IgD-negative memory B cell (primary cell): ENCODE data around the gene KIF7. TPM values are rescaled to one million over a fixed set of nuclear protein-coding genes. Genes with fewer than 3 reads are reported as not detected.
"Not testable (repeated sequence)": the region's sequence is repeated elsewhere in the genome, so short reads cannot be mapped to it uniquely, and the experiment has no call there.

Experiments used
- H3K27ac Mint-ChIP-seq, 3 donors: one replicate each; pipeline ENCODE4 v1.8.0; 2020 to 2022; ENCODE audit warnings: mild to moderate bottlenecking in 3 of 3, mixed read lengths in 3 of 3, moderate library complexity in 1 of 3
- H3K27me3 Mint-ChIP-seq: one replicate; pipeline ENCODE4 v1.8.0; 2021; ENCODE audit warnings: mixed read lengths
- H3K36me3 Mint-ChIP-seq: one replicate; pipeline ENCODE4 v1.8.0; 2020; ENCODE audit warnings: mild to moderate bottlenecking, mixed read lengths
- H3K4me1 Mint-ChIP-seq, 3 donors: one replicate each; pipeline ENCODE4 v1.8.0; 2020 to 2022; ENCODE audit warnings: mixed read lengths in 3 of 3, mild to moderate bottlenecking in 1 of 3
- H3K4me3 Mint-ChIP-seq, 4 donors: one replicate each; pipeline ENCODE4 v1.8.0; 2020 to 2022; ENCODE audit warnings: mild to moderate bottlenecking in 4 of 4, mixed read lengths in 4 of 4, moderate library complexity in 3 of 4
- H3K9me3 Mint-ChIP-seq, 3 donors: one replicate each; pipeline ENCODE4 v1.8.0; 2020 to 2021; ENCODE audit warnings: mixed read lengths in 3 of 3, mild to moderate bottlenecking in 1 of 3
- polyA plus RNA-seq: library from polyadenylated mRNA; unstranded; fragments of 300-500 nt; fragmentation: Illumina TruSeq; gene quantifications from one replicate; pipeline ENCODE4 v1.2.3, GENCODE V29; 2021

KIF7 gene, protein sequence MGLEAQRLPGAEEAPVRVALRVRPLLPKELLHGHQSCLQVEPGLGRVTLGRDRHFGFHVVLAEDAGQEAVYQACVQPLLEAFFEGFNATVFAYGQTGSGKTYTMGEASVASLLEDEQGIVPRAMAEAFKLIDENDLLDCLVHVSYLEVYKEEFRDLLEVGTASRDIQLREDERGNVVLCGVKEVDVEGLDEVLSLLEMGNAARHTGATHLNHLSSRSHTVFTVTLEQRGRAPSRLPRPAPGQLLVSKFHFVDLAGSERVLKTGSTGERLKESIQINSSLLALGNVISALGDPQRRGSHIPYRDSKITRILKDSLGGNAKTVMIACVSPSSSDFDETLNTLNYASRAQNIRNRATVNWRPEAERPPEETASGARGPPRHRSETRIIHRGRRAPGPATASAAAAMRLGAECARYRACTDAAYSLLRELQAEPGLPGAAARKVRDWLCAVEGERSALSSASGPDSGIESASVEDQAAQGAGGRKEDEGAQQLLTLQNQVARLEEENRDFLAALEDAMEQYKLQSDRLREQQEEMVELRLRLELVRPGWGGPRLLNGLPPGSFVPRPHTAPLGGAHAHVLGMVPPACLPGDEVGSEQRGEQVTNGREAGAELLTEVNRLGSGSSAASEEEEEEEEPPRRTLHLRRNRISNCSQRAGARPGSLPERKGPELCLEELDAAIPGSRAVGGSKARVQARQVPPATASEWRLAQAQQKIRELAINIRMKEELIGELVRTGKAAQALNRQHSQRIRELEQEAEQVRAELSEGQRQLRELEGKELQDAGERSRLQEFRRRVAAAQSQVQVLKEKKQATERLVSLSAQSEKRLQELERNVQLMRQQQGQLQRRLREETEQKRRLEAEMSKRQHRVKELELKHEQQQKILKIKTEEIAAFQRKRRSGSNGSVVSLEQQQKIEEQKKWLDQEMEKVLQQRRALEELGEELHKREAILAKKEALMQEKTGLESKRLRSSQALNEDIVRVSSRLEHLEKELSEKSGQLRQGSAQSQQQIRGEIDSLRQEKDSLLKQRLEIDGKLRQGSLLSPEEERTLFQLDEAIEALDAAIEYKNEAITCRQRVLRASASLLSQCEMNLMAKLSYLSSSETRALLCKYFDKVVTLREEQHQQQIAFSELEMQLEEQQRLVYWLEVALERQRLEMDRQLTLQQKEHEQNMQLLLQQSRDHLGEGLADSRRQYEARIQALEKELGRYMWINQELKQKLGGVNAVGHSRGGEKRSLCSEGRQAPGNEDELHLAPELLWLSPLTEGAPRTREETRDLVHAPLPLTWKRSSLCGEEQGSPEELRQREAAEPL (N-terminal part only)
- polyA plus RNA-seq, result not detected

DNA sequence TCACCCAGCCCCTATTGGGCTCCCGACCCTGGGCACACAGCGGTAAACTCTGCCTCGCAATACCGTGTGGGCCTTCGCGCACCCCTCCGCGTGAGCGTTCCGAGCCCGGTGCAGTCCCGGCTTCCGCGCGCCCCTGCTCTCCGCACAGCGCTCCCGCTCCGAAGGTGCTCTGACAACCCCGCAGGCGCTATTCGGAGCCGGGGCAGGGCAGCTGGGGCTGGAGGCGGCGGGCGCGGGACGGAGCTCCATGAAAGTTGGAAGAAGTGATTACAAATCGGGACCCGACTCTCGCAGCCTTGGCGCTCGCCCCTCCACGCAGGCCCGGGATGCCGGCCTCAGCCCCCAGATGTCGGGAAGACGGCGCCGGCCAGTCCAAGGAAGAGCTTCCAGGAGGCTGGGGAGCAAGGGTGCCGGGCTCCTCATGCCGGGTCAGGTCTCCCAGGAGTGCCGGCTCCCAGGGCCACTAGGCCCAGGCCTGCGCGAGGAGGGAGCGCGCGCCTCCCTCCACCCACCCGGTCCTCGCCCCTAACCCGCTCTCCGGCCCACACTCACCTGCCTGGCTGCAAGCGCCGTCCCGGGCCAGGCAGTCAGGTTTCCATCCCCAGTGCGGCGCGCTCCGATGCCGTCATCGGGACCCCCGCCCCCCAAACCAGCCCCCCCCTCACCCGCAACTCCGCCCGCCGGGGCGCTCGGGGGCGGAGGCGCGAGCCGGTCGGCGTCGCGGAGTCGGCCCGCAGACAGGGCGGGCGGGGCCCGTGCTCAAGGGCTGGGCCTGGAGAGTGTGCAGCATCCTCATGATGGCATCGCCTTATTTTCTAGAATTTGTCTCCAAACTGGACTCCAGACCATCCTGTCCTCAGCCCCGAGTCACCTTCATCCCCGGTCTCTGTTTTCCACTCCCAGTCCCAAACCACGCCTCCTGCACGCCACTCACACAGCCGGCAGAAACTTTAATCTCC is at the start of gene KIF7:
KIF7 (minus strand) TSS at position 621 of the 959 bp plus-strand sequence. CDS start 2,537 bp downstream, outside the sequence.
- Mint-ChIP-seq H3K27ac (peak within 1 kb of the TSS in 1 of 3 donors; percentile 35), H3K4me3 (peak within 1 kb of the TSS; percentile 57 to 88 (median 64)), H3K27me3 (peaks cover 30% of the 10 kb centered on the region), H3K36me3 (no peaks in the 10 kb centered on the region), H3K4me1 (peaks cover 0 to 11% (median 5%) of the 10 kb centered on the region in 3 donors), H3K9me3 (peaks cover 0 to 4% (median 0%) of the 10 kb centered on the region in 3 donors)

DNA sequence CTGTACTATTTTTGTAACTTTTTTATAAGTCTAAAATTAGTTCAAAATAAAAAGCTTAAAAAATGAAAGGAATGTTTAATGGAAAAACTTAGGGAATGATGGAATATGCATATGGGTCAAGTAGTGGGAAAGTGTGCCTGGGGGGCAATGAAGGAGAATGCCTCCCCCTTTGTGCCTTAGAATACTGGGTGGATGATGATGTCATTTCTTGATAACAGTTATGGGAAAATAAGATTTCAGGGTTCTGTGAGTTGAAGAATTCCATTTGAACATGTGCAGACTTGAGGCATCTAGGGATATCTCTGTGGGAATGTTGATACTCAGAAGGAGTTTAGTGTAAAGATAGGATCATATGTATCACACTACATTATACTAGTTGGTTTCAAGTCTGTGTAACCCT is 49.1 kb upstream of the KIF7 start:
- Mint-ChIP-seq H3K4me3 (no peak overlapping the region), H3K4me1 (no peaks in the 10 kb centered on the region), H3K27ac (no peak overlapping the region), H3K27me3 (peaks cover 8% of the 10 kb centered on the region), H3K36me3 (peaks cover 7% of the 10 kb centered on the region), H3K9me3 (peaks cover 0 to 3% (median 2%) of the 10 kb centered on the region in 3 donors)

DNA sequence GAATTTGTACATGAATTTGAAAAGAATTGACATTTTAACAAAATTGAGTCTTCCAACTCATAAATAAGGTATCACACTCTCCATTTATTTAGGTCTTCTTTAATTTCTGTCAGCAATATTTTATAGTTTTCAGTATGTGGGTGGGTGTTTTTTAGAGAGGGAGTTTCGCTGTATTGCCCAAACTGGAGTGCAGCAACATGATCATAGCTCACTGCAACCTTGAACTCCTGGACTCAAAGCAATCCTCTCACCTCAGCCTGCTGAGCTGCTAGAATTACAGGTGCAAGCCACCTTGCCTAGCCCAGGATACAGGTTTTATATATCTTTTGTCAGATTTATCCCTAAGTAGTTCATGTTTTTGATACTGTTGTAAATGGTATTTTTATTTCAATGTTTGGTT is 39.9 kb upstream of the KIF7 start:
- Mint-ChIP-seq H3K27me3 (peaks cover 2% of the 10 kb centered on the region), H3K27ac (no peak overlapping the region), H3K9me3 (peaks cover 0 to 3% (median 3%) of the 10 kb centered on the region in 3 donors), H3K4me3 (peak overlapping the region in 3 of 4 donors; percentile 4 to 43 (median 23)), H3K36me3 (peaks cover 2% of the 10 kb centered on the region), H3K4me1 (peaks cover 5 to 6% (median 6%) of the 10 kb centered on the region in 3 donors)

DNA sequence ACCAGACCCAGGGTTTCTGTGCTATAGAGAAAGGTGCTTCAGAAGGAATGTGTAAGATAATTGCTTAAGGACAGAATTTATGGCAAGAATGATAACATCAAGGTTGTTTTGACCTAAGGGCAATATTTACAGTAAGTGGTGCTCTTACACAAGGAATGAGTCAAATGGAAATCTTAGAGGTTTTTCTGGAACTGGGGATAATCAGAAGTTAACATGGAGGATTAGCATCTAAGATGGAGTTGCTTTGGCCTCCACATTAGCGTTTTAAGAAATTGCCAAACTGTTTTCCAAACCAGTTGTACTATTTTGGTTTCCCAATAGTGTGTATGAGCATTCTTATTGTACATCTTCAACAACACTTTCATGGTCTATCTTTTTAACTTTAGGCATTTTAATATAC is 38.4 kb upstream of the KIF7 start:
- H3K4me1 Mint-ChIP-seq, result peaks cover 6 to 7% (median 6%) of the 10 kb centered on the region in 3 donors
- no peaks in the 10 kb centered on the region for H3K36me3 Mint-ChIP-seq

DNA sequence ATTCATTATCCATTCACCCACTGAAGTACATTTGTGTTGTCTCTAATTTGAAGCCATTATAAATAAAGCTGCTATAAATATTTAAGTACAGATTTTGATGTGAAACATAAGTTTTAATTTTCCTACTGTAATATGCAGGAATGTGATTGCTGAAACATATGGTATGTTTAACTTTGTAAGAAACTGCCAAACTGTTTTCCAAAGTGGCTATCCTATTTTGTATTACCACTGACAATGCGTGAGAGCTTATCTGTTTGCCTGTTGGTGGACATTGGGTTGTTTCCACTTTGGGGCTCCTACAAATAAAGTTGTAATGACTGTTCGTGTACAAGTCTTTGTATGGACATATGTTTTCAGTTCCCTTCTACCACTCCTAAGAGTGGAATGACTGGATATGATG is 37.8 kb upstream of the KIF7 start:
- no peak overlapping the region for H3K27ac Mint-ChIP-seq
- peaks cover 0 to 3% (median 0%) of the 10 kb centered on the region in 3 donors for H3K9me3 Mint-ChIP-seq
- H3K4me3 Mint-ChIP-seq, result peak overlapping the region in 2 of 4 donors; percentile 49 to 68
- H3K4me1 Mint-ChIP-seq, result peaks cover 6 to 7% (median 6%) of the 10 kb centered on the region in 3 donors
- no peaks in the 10 kb centered on the region for H3K36me3 Mint-ChIP-seq
- H3K27me3 Mint-ChIP-seq, result peaks cover 2% of the 10 kb centered on the region

More for the DNA sequence above, 38.4 kb upstream of the KIF7 start:
- Mint-ChIP-seq H3K4me3 (no peak overlapping the region), H3K9me3 (peaks cover 0 to 3% (median 0%) of the 10 kb centered on the region in 3 donors), H3K27ac (no peak overlapping the region), H3K27me3 (peaks cover 2% of the 10 kb centered on the region)

DNA sequence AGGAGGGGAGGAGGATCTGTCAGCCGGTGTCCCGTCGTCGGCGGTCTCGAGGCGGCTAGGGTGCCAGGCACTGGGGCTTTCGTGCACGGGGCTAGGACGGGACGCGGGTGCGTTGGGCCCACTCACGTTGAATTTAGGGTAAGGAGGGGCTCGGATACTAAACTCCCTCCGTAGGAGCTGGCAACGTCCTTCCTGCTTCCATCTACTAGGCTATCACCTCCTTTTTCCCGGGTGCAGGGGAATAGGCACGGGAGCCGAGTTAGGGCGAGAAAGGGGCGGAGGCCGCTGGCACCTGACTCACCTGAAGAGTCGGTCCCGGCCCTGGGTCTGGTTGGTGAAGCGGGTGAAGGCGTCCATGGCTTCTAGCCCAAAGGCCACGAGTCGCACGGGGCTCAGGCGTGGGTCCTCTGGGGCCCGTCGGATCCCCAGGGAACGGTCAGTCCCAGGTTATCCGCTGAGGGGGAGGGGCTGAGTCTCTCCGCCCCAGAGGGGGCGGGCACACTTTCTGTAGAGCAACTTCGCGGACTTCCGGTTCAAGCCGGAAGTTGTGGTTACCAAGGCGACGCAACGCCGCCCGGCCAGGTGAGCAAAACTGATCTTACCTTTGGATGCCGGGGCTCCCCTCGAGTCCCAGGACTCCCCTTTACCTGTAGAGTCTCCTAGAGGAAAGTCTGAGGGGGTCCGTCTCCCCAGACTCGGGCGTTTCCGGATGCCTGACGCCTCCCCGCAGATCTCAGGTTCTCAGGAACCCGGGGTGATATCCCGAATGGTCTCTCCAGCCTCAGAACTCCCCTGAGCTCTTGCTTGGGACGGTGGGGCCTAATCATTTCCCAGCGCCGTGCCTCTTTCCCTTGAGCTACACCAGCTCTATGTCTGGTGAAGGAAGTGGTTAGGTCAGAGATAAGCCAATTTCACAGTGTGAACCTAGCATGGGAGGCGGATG is 35.3 kb upstream of the KIF7 start, which contains the start of the genes PEX11A and WDR93:
PEX11A (minus strand) TSS at position 479 of the 943 bp plus-strand sequence; CDS start at position 357, 122 bp downstream.
WDR93 (plus strand) TSS at position 536 of the 943 bp plus-strand sequence. CDS start 10,936 bp downstream, outside the sequence.
- peaks cover 6 to 7% (median 6%) of the 10 kb centered on the region in 3 donors for H3K4me1 Mint-ChIP-seq
- peak within 1 kb of the TSS; percentile 51 to 87 (median 71) for H3K27ac Mint-ChIP-seq
- no peaks in the 10 kb centered on the region for H3K36me3 Mint-ChIP-seq
- H3K4me3 Mint-ChIP-seq, result peak within 1 kb of the TSS; percentile 91 to 97 (median 96)
- peaks cover 0 to 2% (median 0%) of the 10 kb centered on the region in 3 donors for H3K9me3 Mint-ChIP-seq
- no peaks in the 10 kb centered on the region for H3K27me3 Mint-ChIP-seq

DNA sequence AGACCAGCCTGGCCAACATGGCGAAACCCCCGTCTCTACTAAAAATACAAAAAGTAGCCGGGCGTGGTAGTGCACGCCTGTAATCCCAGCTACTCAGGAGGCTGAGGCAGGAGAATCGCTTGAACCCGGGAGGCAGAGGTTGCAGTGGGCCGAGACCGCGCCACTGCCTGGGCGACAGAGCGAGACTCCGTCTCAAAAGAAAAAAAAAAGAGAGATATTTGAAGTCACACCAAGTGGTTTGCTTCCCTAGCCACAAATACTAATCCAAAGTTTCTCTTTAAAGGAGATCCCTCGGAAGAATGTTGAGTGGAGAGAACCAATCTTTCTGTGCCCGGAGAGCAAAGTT is 34.6 kb upstream of the KIF7 start:
- H3K36me3 Mint-ChIP-seq, H3K9me3 Mint-ChIP-seq, H3K4me1 Mint-ChIP-seq, H3K27me3 Mint-ChIP-seq: not testable (repeated sequence)
- peak overlapping the region in 2 of 3 donors; percentile 28 to 71 for H3K27ac Mint-ChIP-seq
- peak overlapping the region; percentile 91 to 97 (median 96) for H3K4me3 Mint-ChIP-seq

DNA sequence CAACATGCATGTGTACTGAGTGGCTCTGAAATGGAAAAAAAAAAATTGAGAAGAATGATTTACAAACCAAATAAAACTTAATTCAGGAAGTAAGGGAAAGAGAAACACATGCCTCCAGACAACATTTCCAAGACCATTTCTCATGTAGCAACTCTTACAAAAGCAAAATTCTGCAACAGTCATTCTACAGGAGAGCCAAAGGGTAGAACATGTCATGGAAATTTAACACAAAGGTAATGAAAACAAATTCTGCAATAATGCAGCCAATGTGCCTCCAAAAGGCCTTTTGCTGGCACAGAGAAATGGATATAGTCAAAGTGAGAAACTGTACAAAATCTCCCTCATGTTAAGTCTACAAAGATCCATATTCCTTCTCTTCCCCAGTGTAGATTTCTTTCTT is 31.3 kb upstream of the KIF7 start:
- Mint-ChIP-seq H3K27ac (no peak overlapping the region), H3K9me3 (peaks cover 0 to 2% (median 0%) of the 10 kb centered on the region in 3 donors), H3K36me3 (no peaks in the 10 kb centered on the region), H3K4me1 (peaks cover 0 to 7% (median 6%) of the 10 kb centered on the region in 3 donors), H3K27me3 (no peaks in the 10 kb centered on the region), H3K4me3 (peak overlapping the region in 1 of 4 donors; percentile 50)

DNA sequence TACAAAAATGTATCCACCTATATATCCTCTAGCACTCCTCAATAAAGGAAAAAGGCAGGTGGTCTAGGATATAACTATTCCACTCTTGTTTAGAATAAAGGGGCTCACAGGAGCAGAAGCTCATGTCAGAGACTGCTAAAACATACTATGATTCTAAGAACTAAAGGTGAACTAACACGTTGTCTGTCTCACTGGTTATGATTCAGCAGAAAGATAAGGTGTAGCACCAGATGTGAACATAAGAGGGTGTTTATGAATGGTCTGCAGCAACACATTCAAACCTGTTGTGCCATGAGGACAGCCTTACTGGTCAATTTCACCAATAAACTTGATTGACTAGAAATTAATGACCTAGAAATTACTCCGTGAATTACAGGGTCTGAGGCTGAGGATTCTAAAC is 30.7 kb upstream of the KIF7 start:
- H3K36me3 Mint-ChIP-seq, result no peaks in the 10 kb centered on the region
- H3K4me1 Mint-ChIP-seq, result peaks cover 0 to 6% (median 3%) of the 10 kb centered on the region in 3 donors
- H3K4me3 Mint-ChIP-seq, result peak overlapping the region in 1 of 4 donors; percentile 50
- no peak overlapping the region for H3K27ac Mint-ChIP-seq
- H3K27me3 Mint-ChIP-seq, result no peaks in the 10 kb centered on the region
- H3K9me3 Mint-ChIP-seq, result peaks cover 0 to under 1% (median 0%) of the 10 kb centered on the region in 3 donors

DNA sequence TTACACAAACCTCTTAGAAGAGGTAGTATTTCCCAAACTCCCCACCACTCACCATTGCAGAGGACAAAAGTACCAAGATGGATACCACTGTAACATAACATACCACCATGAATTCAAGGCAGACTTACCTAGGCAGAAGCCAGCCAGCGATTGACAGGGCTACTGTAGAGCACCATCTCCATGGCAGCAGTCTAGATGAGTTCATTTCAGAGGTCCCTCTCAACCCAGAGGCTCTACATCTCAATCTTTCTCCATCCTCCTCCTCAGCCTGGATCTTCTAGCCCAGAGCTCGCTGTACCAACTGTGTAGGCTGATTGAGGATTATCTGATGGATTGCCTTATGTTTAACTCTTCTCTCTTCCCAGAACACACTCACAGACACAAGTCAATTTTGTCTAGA is 25.9 kb upstream of the KIF7 start:
- Mint-ChIP-seq H3K9me3 (no peaks in the 10 kb centered on the region), H3K27me3 (no peaks in the 10 kb centered on the region), H3K36me3 (peaks cover 1% of the 10 kb centered on the region), H3K4me1 (no peaks in the 10 kb centered on the region), H3K27ac (peak overlapping the region in 1 of 3 donors; percentile 37), H3K4me3 (no peak overlapping the region)

DNA sequence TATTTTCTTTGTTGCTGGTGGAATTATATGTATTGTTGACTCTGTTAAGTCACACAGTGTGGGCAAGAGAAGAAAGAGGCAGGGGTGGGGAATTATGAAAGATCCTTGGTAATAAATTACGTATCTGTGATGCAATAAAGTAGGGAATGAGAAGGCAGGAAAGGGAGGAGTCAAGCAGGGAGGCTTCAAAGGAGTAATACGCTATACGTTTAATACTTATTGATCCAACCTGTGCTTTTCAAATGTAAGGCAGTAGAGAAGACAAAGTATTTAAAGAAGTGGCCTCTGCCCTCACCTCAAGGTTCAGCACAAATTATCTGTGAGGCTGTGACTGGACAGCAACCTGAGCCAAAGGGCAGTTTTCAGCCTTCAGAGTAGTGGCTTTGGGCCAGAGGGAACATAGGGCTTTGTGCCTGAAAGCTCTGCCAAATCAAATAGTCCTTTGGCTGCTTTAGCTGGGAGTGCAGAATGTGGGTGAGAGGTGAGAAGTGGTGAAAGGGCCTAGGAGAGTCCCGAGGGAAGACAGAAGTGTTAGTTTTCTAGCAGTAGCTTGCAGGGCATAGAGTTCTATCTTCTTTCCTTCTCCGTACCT is 25.1 kb upstream of the KIF7 start:
- no peaks in the 10 kb centered on the region for H3K4me1 Mint-ChIP-seq
- H3K4me3 Mint-ChIP-seq, result no peak overlapping the region
- no peak overlapping the region for H3K27ac Mint-ChIP-seq
- H3K27me3 Mint-ChIP-seq, result no peaks in the 10 kb centered on the region
- H3K36me3 Mint-ChIP-seq, result peaks cover 1% of the 10 kb centered on the region
- H3K9me3 Mint-ChIP-seq, result no peaks in the 10 kb centered on the region

DNA sequence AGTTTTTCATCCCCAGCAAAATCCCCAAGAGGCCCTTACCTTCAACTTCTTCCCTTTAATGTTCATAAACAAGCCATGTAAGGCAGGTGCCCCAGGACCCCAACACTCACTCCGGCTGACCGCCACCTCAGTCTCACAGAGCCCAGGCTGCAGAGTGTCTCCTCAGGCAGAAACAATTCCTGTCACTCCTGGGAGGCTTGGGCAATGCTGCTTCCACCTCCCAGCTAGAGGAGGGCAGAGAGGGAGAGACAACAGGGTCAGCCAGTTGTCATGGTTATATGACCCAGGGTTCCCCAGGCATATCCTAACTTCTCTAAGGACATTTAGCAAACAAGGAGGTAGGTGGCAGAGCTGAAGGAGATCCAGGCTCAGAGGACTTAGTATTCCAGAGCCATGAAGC is 23.9 kb upstream of the KIF7 start, which contains the start of gene PLIN1:
PLIN1 (minus strand) TSS at position 156 of the 400 bp plus-strand sequence. CDS start 1,878 bp downstream, outside the sequence.
- Mint-ChIP-seq H3K9me3 (no peaks in the 10 kb centered on the region), H3K4me1 (no peaks in the 10 kb centered on the region), H3K36me3 (peaks cover 1% of the 10 kb centered on the region), H3K27ac (peak within 1 kb of the TSS in 1 of 3 donors; percentile 19), H3K4me3 (no peak within 1 kb of the TSS), H3K27me3 (no peaks in the 10 kb centered on the region)
